Neuronal stem cell (in vitro differentiated cells): Measurements from ENCODE around the gene ZNF276.

Experiments used
- DNase-seq: peaks from one replicate; pipeline ENCODE4 v3.0.0-alpha.2; 2013; ENCODE audit warnings: low spot score
- H2AFZ ChIP-seq: one replicate; pipeline ENCODE4 v1.6.1; 2013; ENCODE audit warnings: mild to moderate bottlenecking, low read length, inconsistent platforms
- H2AK5ac ChIP-seq: 2 replicates; pipeline ENCODE4 v1.6.1; 2013; ENCODE audit warnings: low read depth, mild to moderate bottlenecking, inconsistent platforms, low read length, moderate library complexity, mixed read lengths
- H2BK120ac ChIP-seq: 2 replicates; pipeline ENCODE4 v1.6.1; 2013; ENCODE audit warnings: low read depth, mild to moderate bottlenecking, inconsistent platforms, low read length, moderate library complexity, mixed read lengths
- H2BK12ac ChIP-seq: one replicate; pipeline ENCODE4 v1.6.1; 2013; ENCODE audit warnings: low read length, inconsistent platforms
- H2BK15ac ChIP-seq: 2 replicates; pipeline ENCODE4 v1.6.1; 2013; ENCODE audit warnings: mild to moderate bottlenecking, low read length, inconsistent platforms, mixed read lengths
- H2BK5ac ChIP-seq: one replicate; pipeline ENCODE4 v1.6.1; 2013; ENCODE audit warnings: inconsistent platforms, mild to moderate bottlenecking, low read length, moderate library complexity
- H3K14ac ChIP-seq: one replicate; pipeline ENCODE4 v1.6.1; 2013; ENCODE audit warnings: low read length, inconsistent platforms
- H3K18ac ChIP-seq: 2 replicates; pipeline ENCODE4 v1.6.1; 2013; ENCODE audit warnings: low read length, inconsistent platforms
- H3K23ac ChIP-seq: 2 replicates; pipeline ENCODE4 v1.6.1; 2013; ENCODE audit warnings: low read depth, mild to moderate bottlenecking, mixed read lengths, low read length, inconsistent platforms; ENCODE audit not compliant: poor library complexity
- H3K27ac ChIP-seq: replicated peaks from 3 replicates; pipeline ENCODE4 v1.5.1; 2013; ENCODE audit warnings: low read length, inconsistent platforms
- H3K27me3 ChIP-seq, 3 experiments: 2 replicates each; pipeline ENCODE4 v1.6.1; 2013; ENCODE audit warnings: low read length in 3 of 3, mild to moderate bottlenecking in 2 of 3, inconsistent platforms in 1 of 3, low read depth in 1 of 3, mixed read lengths in 1 of 3, moderate library complexity in 1 of 3; ENCODE audit not compliant: control insufficient read depth in 3 of 3, insufficient read depth in 3 of 3
- H3K36me3 ChIP-seq, 2 donors: replicated peaks in 1 of 2; 2 replicates each; pipeline ENCODE4 v1.6.1; 2013; ENCODE audit warnings: low read length in 2 of 2; ENCODE audit not compliant: control insufficient read depth in 2 of 2, insufficient read depth in 2 of 2
- H3K4ac ChIP-seq: 2 replicates; pipeline ENCODE4 v1.6.1; 2013; ENCODE audit warnings: inconsistent platforms, mild to moderate bottlenecking, low read length, moderate library complexity
- H3K4me1 ChIP-seq, 2 donors: 1 replicate in 1 of 2; 2 replicates in 1 of 2; pipeline ENCODE4 v1.6.1; 2013; ENCODE audit warnings: low read length in 2 of 2, low read depth in 1 of 2; ENCODE audit not compliant: control insufficient read depth in 2 of 2, insufficient read depth in 1 of 2
- H3K4me2 ChIP-seq: one replicate; pipeline ENCODE4 v1.6.1; 2013; ENCODE audit warnings: mild to moderate bottlenecking, low read length, inconsistent platforms; ENCODE audit not compliant: insufficient read depth, poor library complexity, severe bottlenecking
- H3K4me3 ChIP-seq, 2 donors: 2 replicates each; pipeline ENCODE4 v1.5.1; 2013; ENCODE audit warnings: low read length in 2 of 2, mild to moderate bottlenecking in 2 of 2, inconsistent platforms in 1 of 2, moderate library complexity in 1 of 2
- H3K79me1 ChIP-seq: one replicate; pipeline ENCODE4 v1.6.1; 2013; ENCODE audit warnings: low read depth, mild to moderate bottlenecking, inconsistent platforms, low read length, moderate library complexity
- H3K9ac ChIP-seq: one replicate; pipeline ENCODE4 v1.6.1; 2013; ENCODE audit warnings: mild to moderate bottlenecking, low read depth, low read length, inconsistent platforms; ENCODE audit not compliant: poor library complexity
- H3K9me3 ChIP-seq, 2 donors: replicated peaks in 1 of 2; 2 replicates each; pipeline versions ENCODE3 to v1.6.1; 2013; ENCODE audit warnings: low read length in 2 of 2, mild to moderate bottlenecking in 2 of 2, inconsistent platforms in 1 of 2, low read depth in 1 of 2, mixed read lengths in 1 of 2, moderate library complexity in 1 of 2; ENCODE audit not compliant: control insufficient read depth in 2 of 2, insufficient read depth in 1 of 2
- H4K8ac ChIP-seq: one replicate; pipeline ENCODE4 v1.6.1; 2013; ENCODE audit warnings: low read depth, mild to moderate bottlenecking, inconsistent platforms, low read length, moderate library complexity
- H4K91ac ChIP-seq: one replicate; pipeline ENCODE4 v1.6.1; 2013; ENCODE audit warnings: low read length, low read depth, mild to moderate bottlenecking, inconsistent platforms; ENCODE audit not compliant: poor library complexity
- WGBS, 2 donors: extraction: QIAGEN DNeasy Blood & Tissue Kit; methylation state at CpG; one replicate each; pipeline ENCODE4 v1.1.7; 2013; ENCODE audit warnings: missing lambda C conversion rate in 2 of 2, mixed read lengths in 1 of 2; ENCODE audit not compliant: insufficient read length in 2 of 2, insufficient replicate concordance in 1 of 2; ENCODE audit errors: extremely low coverage in 2 of 2; 5-methylcytosine and 5-hydroxymethylcytosine counted together

ZNF276 gene

DNA sequence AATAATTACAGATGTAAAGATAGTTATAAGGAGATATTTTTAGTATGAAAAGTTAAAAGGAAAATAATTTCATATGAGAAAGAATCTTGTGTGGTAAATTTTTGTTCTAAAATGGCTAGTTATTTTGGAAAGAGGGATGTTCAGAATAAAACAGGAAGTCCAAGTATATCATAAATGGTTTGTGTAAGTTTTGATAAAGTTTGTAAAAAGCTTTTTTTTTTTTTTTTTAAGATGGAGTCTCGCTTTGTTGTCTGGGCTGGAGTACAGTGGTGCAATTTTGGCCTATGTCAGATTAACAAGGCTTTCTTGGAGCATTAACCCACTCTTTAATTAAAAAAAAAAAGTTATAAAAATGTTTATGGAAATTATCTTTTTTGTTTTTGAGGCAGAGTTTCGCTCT lies 43.1 kb upstream of the ZNF276 start:
- H3K23ac ChIP-seq: no peak overlapping the region
- H3K4me2 ChIP-seq: no peak overlapping the region

GRCh38 chr16:89685916-89686315 lies 35.4 kb upstream of the ZNF276 start:
- Histone ChIP-seq H2BK12ac (no peak overlapping the region), H3K79me1 (peaks cover 2% of the 10 kb centered on the region), H2AFZ (no peak overlapping the region), H3K27me3 (no peaks in the 10 kb centered on the region), H2BK120ac (no peak overlapping the region), H4K91ac (no peak overlapping the region), H4K8ac (no peak overlapping the region), H3K4me2 (no peak overlapping the region), H3K18ac (no peak overlapping the region), H3K9ac (no peak overlapping the region), H3K4me3 (peak overlapping the region in 1 of 2 donors; percentile 18), H3K23ac (no peak overlapping the region), H2BK15ac (no peak overlapping the region), H3K27ac (no peak overlapping the region), H3K9me3 (peaks cover 8 to 9% of the 10 kb centered on the region in 2 donors), H3K4me1 (peaks cover 8 to 11% of the 10 kb centered on the region in 2 donors), H3K14ac (no peak overlapping the region), H2BK5ac (no peak overlapping the region), H3K36me3 (peaks cover 29 to 51% of the 10 kb centered on the region in 2 donors), H3K4ac (no peak overlapping the region), H2AK5ac (no peak overlapping the region)
- no CpG with 5 or more reads among the region's 1 CpG for WGBS, 2 donors
- no peak for DNase-seq

More for the DNA sequence above, 43.1 kb upstream of the ZNF276 start:
- H3K79me1 ChIP-seq: no peaks in the 10 kb centered on the region
- no peak overlapping the region for H4K8ac ChIP-seq
- H3K36me3 ChIP-seq: peaks cover 9 to 31% of the 10 kb centered on the region in 2 donors
- H3K4me3 ChIP-seq: no peak overlapping the region
- peaks cover 6 to 28% of the 10 kb centered on the region in 2 donors for H3K9me3 ChIP-seq
- no peaks in the 10 kb centered on the region for H3K4me1 ChIP-seq
- H2BK15ac ChIP-seq: no peak overlapping the region
- no peak overlapping the region for H3K14ac ChIP-seq
- H3K27me3 ChIP-seq: no peaks in the 10 kb centered on the region
- H3K18ac ChIP-seq: no peak overlapping the region
- H3K27ac ChIP-seq: no peak overlapping the region
- H3K9ac ChIP-seq: no peak overlapping the region
- no peak overlapping the region for H2BK5ac ChIP-seq
- no peak overlapping the region for H2AFZ ChIP-seq
- no peak overlapping the region for H2BK120ac ChIP-seq
- DNase-seq: no peak
- H3K4ac ChIP-seq: no peak overlapping the region
- no CpG with 5 or more reads among the region's 2 CpGs for WGBS, 2 donors
- H2BK12ac ChIP-seq: no peak overlapping the region
- H4K91ac ChIP-seq: no peak overlapping the region
- H2AK5ac ChIP-seq: no peak overlapping the region

GRCh38 chr16:89686520-89687091 lies 34.7 kb upstream of the ZNF276 start, which contains the start of gene CDK10:
CDK10 (plus strand) TSS chr16:89686689; CDS start chr16:89686711, 22 bp downstream.
- Histone ChIP-seq H3K23ac (peak within 1 kb of the TSS; percentile 98), H3K4me1 (peaks cover 8 to 11% of the 10 kb centered on the region in 2 donors), H3K18ac (peak within 1 kb of the TSS; percentile 100), H4K91ac (no peak within 1 kb of the TSS), H3K79me1 (peaks cover 2% of the 10 kb centered on the region), H2AFZ (peak within 1 kb of the TSS; percentile 100), H2BK15ac (no peak within 1 kb of the TSS), H3K4me2 (peak within 1 kb of the TSS; percentile 96), H3K9me3 (peaks cover 4 to 7% of the 10 kb centered on the region in 2 donors), H3K4ac (peak within 1 kb of the TSS; percentile 41), H2AK5ac (peak within 1 kb of the TSS; percentile 70), H3K36me3 (peaks cover 33 to 54% of the 10 kb centered on the region in 2 donors), H3K27me3 (no peaks in the 10 kb centered on the region), H3K4me3 (peak within 1 kb of the TSS; percentile 98 to 99), H3K14ac (peak within 1 kb of the TSS; percentile 100), H3K9ac (peak within 1 kb of the TSS; percentile 99), H2BK12ac (peak within 1 kb of the TSS; percentile 66), H4K8ac (no peak within 1 kb of the TSS), H3K27ac (peak within 1 kb of the TSS; percentile 97), H2BK120ac (no peak within 1 kb of the TSS), H2BK5ac (peak within 1 kb of the TSS; percentile 98)
- no CpG with 5 or more reads among the region's 67 CpGs for WGBS, 2 donors
- DNase-seq: peak; percentile 94

DNA sequence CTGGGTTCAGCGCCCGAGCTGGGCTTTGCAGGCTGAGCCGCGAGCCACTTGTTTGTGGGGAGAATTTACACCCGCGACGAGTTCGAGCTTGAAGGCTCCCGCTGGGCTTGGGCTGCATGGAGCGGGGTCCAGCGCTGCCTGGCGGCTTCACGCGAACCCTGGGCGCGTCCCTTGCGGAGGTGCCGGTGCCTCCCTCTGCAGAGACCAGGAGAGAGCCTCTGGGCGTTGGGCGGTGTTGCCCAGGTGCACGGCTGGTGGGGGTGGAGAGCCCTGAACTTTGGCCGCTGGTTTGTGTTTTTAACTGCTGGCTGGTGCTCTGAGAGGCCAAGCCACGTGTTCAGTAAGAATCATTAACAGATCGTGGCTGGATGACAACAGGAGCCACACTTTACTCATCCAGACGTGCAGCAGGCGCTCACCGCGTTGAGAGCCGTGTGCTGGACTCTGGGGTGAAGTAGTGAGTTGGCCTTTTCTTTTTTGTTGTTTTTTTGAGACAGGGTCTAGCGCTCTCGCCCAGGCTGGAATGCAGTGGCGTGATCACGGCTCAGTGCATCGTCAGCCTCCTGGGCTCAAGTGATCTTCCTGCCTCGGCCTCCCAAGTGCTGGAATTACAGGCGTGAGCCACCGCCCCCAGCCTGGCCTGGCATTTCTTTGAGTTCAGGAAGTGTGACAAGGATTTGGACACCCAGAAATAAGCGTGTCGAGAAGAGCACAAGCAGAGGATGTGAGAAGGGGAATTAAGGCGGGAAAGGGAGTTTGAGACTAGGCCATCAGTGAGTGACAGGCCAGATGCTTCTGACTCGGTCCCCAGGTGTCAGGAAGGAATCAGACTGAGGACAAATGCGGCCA lies 34.0 kb upstream of the ZNF276 start:
- peak overlapping the region; percentile 100 for H2AFZ ChIP-seq
- H2BK120ac ChIP-seq: no peak overlapping the region
- H3K23ac ChIP-seq: peak overlapping the region; percentile 47
- no peak overlapping the region for H4K91ac ChIP-seq
- H3K9me3 ChIP-seq: peaks cover 4 to 7% of the 10 kb centered on the region in 2 donors
- peak overlapping the region; percentile 76 for H3K27ac ChIP-seq
- H3K4me3 ChIP-seq: peak overlapping the region; percentile 98 to 99
- DNase-seq: no peak
- H3K9ac ChIP-seq: peak overlapping the region; percentile 99
- H3K18ac ChIP-seq: peak overlapping the region; percentile 96
- H2BK5ac ChIP-seq: peak overlapping the region; percentile 98
- H2BK12ac ChIP-seq: peak overlapping the region; percentile 66
- H3K14ac ChIP-seq: peak overlapping the region; percentile 100
- H3K27me3 ChIP-seq: no peaks in the 10 kb centered on the region
- H3K4me1 ChIP-seq: peaks cover 8 to 11% of the 10 kb centered on the region in 2 donors
- peaks cover 37 to 57% of the 10 kb centered on the region in 2 donors for H3K36me3 ChIP-seq
- peaks cover 2% of the 10 kb centered on the region for H3K79me1 ChIP-seq
- peak overlapping the region; percentile 41 for H3K4ac ChIP-seq
- peak overlapping the region; percentile 96 for H3K4me2 ChIP-seq
- H2BK15ac ChIP-seq: no peak overlapping the region
- no CpG with 5 or more reads among the region's 42 CpGs for WGBS, 2 donors
- H4K8ac ChIP-seq: no peak overlapping the region
- H2AK5ac ChIP-seq: peak overlapping the region; percentile 70
